ENCODE data around the gene SAE1. TPM values are rescaled to one million over a fixed set of nuclear protein-coding genes. Genes with fewer than 3 reads are reported as not detected.
A peak's percentile ranks its signal among the peaks of the same experiment; 100 is the strongest.

Gene SAE1
- total and polyA plus RNA-seq, 2 donors, result 81.4 to 115 TPM

GRCh38 chr19:47109541-47110375, 20.9 kb upstream of the SAE1 start:
- Histone ChIP-seq H3K27ac (ENCODE audit: low read depth) (peak overlapping the region; percentile 100), H3K36me3 (ENCODE audit: insufficient read depth) (no peaks in the 10 kb centered on the region), H3K4me3 (ENCODE audit: low read depth, low read length) (peak overlapping the region; percentile 93), H3K4me1 (ENCODE audit: insufficient read depth) (no peaks in the 10 kb centered on the region)
- 12% methylated on average over 15 of the region's 15 CpGs for WGBS
- no peak for DNase-seq (ENCODE audit: extremely low spot score)

- WGBS, result 5% methylated on average over 12 of the region's 12 CpGs
- H3K4me1 ChIP-seq (ENCODE audit: insufficient read depth), result no peaks in the 10 kb centered on the region
Measured at GRCh38 chr19:47110521-47111005, 20.1 kb upstream of the SAE1 start.

GRCh38 chr19:47111006-47111621, 19.5 kb upstream of the SAE1 start:
- Histone ChIP-seq H3K4me1 (ENCODE audit: insufficient read depth) (no peaks in the 10 kb centered on the region), H3K4me3 (ENCODE audit: low read depth, low read length) (peak overlapping the region; percentile 93), H3K36me3 (ENCODE audit: insufficient read depth) (no peaks in the 10 kb centered on the region), H3K27ac (ENCODE audit: low read depth) (peak overlapping the region; percentile 100)
- WGBS, result under 1% methylated on average over 35 of the region's 35 CpGs
- no peak for DNase-seq (ENCODE audit: extremely low spot score)

More at GRCh38 chr19:47110521-47111005, 20.1 kb upstream of the SAE1 start:
- Histone ChIP-seq H3K27ac (ENCODE audit: low read depth) (peak overlapping the region; percentile 100), H3K4me3 (ENCODE audit: low read depth, low read length) (peak overlapping the region; percentile 93), H3K36me3 (ENCODE audit: insufficient read depth) (no peaks in the 10 kb centered on the region)
- no peak for DNase-seq (ENCODE audit: extremely low spot score)

- 1% methylated on average over 24 of the region's 24 CpGs for WGBS
- DNase-seq (ENCODE audit: extremely low spot score), result no peak
- H3K27ac ChIP-seq (ENCODE audit: low read depth), result peak overlapping the region; percentile 100
- H3K4me1 ChIP-seq (ENCODE audit: insufficient read depth), result no peaks in the 10 kb centered on the region
- H3K4me3 ChIP-seq (ENCODE audit: low read depth, low read length), result peak overlapping the region; percentile 93
- H3K36me3 ChIP-seq (ENCODE audit: insufficient read depth), result no peaks in the 10 kb centered on the region
Measured at GRCh38 chr19:47111682-47112165, 18.9 kb upstream of the SAE1 start.

GRCh38 chr19:47112166-47112996, 18.3 kb upstream of the SAE1 start:
- DNase-seq (ENCODE audit: extremely low spot score), result no peak
- under 1% methylated on average over 84 of the region's 85 CpGs for WGBS
- Histone ChIP-seq H3K4me3 (ENCODE audit: low read depth, low read length) (peak overlapping the region; percentile 93), H3K4me1 (ENCODE audit: insufficient read depth) (no peaks in the 10 kb centered on the region), H3K36me3 (ENCODE audit: insufficient read depth) (no peaks in the 10 kb centered on the region), H3K27ac (ENCODE audit: low read depth) (peak overlapping the region; percentile 100)

- Histone ChIP-seq H3K27ac (ENCODE audit: low read depth) (peak within 1 kb of the TSS; percentile 100), H3K4me3 (ENCODE audit: low read depth, low read length) (peak within 1 kb of the TSS; percentile 93), H3K4me1 (ENCODE audit: insufficient read depth) (no peaks in the 10 kb centered on the region), H3K36me3 (ENCODE audit: insufficient read depth) (no peaks in the 10 kb centered on the region)
- WGBS, result under 1% methylated on average over 59 of the region's 59 CpGs
- peak; percentile 99 for DNase-seq (ENCODE audit: extremely low spot score)
Measured at GRCh38 chr19:47112997-47113849, 17.4 kb upstream of the SAE1 start, which contains the start of gene ZC3H4. TSS of gene ZC3H4 (minus strand) at chr19:47113776. CDS start at chr19:47112584, 1,192 bp downstream.

GRCh38 chr19:47113850-47114651, 16.6 kb upstream of the SAE1 start:
- peak overlapping the region; percentile 98 for H3K27ac ChIP-seq (ENCODE audit: low read depth)
- H3K4me3 ChIP-seq (ENCODE audit: low read depth, low read length), result peak overlapping the region; percentile 57
- WGBS, result 44% methylated on average over 26 of the region's 26 CpGs
- H3K4me1 ChIP-seq (ENCODE audit: insufficient read depth), result no peaks in the 10 kb centered on the region
- H3K36me3 ChIP-seq (ENCODE audit: insufficient read depth), result no peaks in the 10 kb centered on the region
- DNase-seq (ENCODE audit: extremely low spot score), result no peak

- 88% methylated on average over 6 of the region's 6 CpGs for WGBS
- Histone ChIP-seq H3K27ac (ENCODE audit: low read depth) (no peak overlapping the region), H3K36me3 (ENCODE audit: insufficient read depth) (no peaks in the 10 kb centered on the region), H3K4me3 (ENCODE audit: low read depth, low read length) (no peak overlapping the region), H3K4me1 (ENCODE audit: insufficient read depth) (no peaks in the 10 kb centered on the region)
- DNase-seq (ENCODE audit: extremely low spot score), result no peak
Measured at GRCh38 chr19:47120470-47121067, 10.1 kb upstream of the SAE1 start.

- Histone ChIP-seq H3K4me3 (ENCODE audit: low read depth, low read length) (no peak overlapping the region), H3K36me3 (ENCODE audit: insufficient read depth) (no peaks in the 10 kb centered on the region), H3K27ac (ENCODE audit: low read depth) (no peak overlapping the region), H3K4me1 (ENCODE audit: insufficient read depth) (no peaks in the 10 kb centered on the region)
- no peak for DNase-seq (ENCODE audit: extremely low spot score)
- WGBS, result 78% methylated on average over 14 of the region's 14 CpGs
Measured at GRCh38 chr19:47122359-47123335, 8.0 kb upstream of the SAE1 start.

- H3K36me3 ChIP-seq (ENCODE audit: insufficient read depth), result no peaks in the 10 kb centered on the region
- DNase-seq (ENCODE audit: extremely low spot score), result no peak
- WGBS, result 89% methylated on average over 7 of the region's 7 CpGs
- no peak overlapping the region for H3K27ac ChIP-seq (ENCODE audit: low read depth)
- H3K4me3 ChIP-seq (ENCODE audit: low read depth, low read length), result no peak overlapping the region
- no peaks in the 10 kb centered on the region for H3K4me1 ChIP-seq (ENCODE audit: insufficient read depth)
Measured at GRCh38 chr19:47123406-47123805, 7.2 kb upstream of the SAE1 start.
